ENCODE measurements around the gene KCNJ10.

The KCNJ10 gene

DNA sequence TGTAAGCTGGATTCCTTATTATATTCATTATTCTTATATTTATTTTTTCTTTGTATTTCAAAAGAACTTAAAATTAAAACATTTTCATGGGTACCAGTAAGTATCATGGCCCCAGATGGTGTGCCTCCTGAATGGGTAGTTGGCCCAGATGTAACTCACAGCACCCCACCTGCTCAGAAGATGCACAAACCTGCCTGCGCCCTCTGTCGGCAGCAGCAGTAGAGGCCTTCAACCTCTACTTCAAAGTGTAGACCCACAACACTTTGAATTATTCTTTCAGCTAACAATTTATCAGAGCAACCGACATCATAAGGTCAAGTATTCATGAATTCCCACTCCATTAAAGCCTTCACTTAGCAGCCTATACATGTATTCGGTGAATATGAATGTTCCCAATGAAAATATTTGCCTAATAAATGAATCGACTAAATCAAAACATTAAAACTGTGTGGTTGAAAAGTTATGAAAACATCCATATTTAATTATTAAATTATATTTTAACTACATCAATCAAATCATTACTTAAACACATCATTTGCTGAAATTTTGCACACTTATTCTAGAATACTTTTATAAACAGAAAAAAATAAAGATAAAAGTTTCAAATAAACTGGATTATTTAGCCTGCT lies 63.5 kb downstream of the KCNJ10 start:
- no peak overlapping the region for H3K4me3 ChIP-seq (ENCODE audit: low read depth in 1 of 2, low read length in 2 of 2)
- no peaks in the 10 kb centered on the region for H3K4me1 ChIP-seq (ENCODE audit: insufficient read depth, low read length)
- H3K4me2 ChIP-seq (ENCODE audit: insufficient read depth, low read length): no peak overlapping the region
- no peaks in the 10 kb centered on the region for H3K36me3 ChIP-seq (ENCODE audit: insufficient read depth, low read length)
- no peaks in the 10 kb centered on the region for H3K9me3 ChIP-seq (ENCODE audit: insufficient read depth, low read length, severe bottlenecking)
- DNase-seq: peak; percentile 71
- H3K27ac ChIP-seq (ENCODE audit: low read length): no peak overlapping the region
- TF ChIP-seq, protein P1, sequence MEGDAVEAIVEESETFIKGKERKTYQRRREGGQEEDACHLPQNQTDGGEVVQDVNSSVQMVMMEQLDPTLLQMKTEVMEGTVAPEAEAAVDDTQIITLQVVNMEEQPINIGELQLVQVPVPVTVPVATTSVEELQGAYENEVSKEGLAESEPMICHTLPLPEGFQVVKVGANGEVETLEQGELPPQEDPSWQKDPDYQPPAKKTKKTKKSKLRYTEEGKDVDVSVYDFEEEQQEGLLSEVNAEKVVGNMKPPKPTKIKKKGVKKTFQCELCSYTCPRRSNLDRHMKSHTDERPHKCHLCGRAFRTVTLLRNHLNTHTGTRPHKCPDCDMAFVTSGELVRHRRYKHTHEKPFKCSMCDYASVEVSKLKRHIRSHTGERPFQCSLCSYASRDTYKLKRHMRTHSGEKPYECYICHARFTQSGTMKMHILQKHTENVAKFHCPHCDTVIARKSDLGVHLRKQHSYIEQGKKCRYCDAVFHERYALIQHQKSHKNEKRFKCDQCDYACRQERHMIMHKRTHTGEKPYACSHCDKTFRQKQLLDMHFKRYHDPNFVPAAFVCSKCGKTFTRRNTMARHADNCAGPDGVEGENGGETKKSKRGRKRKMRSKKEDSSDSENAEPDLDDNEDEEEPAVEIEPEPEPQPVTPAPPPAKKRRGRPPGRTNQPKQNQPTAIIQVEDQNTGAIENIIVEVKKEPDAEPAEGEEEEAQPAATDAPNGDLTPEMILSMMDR (IDR thresholded peaks at IDR 0.05; ENCODE audit: borderline replicate concordance, extremely low read depth, low read length, poor library complexity, severe bottlenecking): peak; percentile 84
- TF ChIP-seq EZH2 (IDR thresholded peaks at IDR 0.05; ENCODE audit: borderline replicate concordance, low read depth, low read length, severe bottlenecking): no peak
- H3K27me3 ChIP-seq (ENCODE audit: insufficient read depth, low read length, poor library complexity): peaks cover 7% of the 10 kb centered on the region
- no peak overlapping the region for H2AFZ ChIP-seq (ENCODE audit: low read depth, low read length)
- peak; percentile 94 for ATAC-seq (ENCODE audit: insufficient read depth, low read depth)
- H3K9ac ChIP-seq (ENCODE audit: low read depth, low read length): no peak overlapping the region
- H4K20me1 ChIP-seq (ENCODE audit: insufficient read depth, low read length): no peaks in the 10 kb centered on the region
- no peaks in the 10 kb centered on the region for H3K79me2 ChIP-seq (ENCODE audit: insufficient read depth, low read length)

DNA sequence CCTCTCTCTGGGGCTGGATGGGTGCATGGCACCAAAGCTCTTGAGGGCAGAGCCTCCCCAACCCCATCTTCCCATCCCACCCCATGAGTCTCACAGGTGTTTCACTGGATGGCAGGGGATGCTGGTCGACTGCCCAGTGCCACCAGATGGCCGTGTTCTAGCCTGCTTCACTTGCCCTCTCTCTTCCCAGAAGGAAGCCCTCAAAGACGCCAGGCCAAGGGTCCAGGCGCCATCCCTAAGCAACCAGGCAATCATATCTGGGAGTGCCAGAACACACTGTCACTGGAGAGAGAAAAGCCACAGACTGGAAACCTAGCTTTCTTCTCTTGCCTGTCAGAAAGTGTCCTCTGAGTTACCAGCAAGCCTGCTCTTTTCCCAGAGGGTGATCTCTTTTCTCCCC lies 64.9 kb downstream of the KCNJ10 start:
- H4K20me1 ChIP-seq (ENCODE audit: insufficient read depth, low read length): no peaks in the 10 kb centered on the region
- no peak overlapping the region for H3K4me3 ChIP-seq (ENCODE audit: low read depth in 1 of 2, low read length in 2 of 2)
- H3K36me3 ChIP-seq (ENCODE audit: insufficient read depth, low read length): no peaks in the 10 kb centered on the region
- no peaks in the 10 kb centered on the region for H3K4me1 ChIP-seq (ENCODE audit: insufficient read depth, low read length)
- H3K79me2 ChIP-seq (ENCODE audit: insufficient read depth, low read length): no peaks in the 10 kb centered on the region
- DNase-seq (no peak), ATAC-seq (ENCODE audit: insufficient read depth, low read depth) (no peak)
- no peak overlapping the region for H2AFZ ChIP-seq (ENCODE audit: low read depth, low read length)
- H3K9ac ChIP-seq (ENCODE audit: low read depth, low read length): no peak overlapping the region
- no peak overlapping the region for H3K4me2 ChIP-seq (ENCODE audit: insufficient read depth, low read length)
- peaks cover 6% of the 10 kb centered on the region for H3K27me3 ChIP-seq (ENCODE audit: insufficient read depth, low read length, poor library complexity)
- TF ChIP-seq, protein P1 (IDR thresholded peaks at IDR 0.05; ENCODE audit: borderline replicate concordance, extremely low read depth, low read length, poor library complexity, severe bottlenecking): no peak
- no peak for TF ChIP-seq EZH2 (IDR thresholded peaks at IDR 0.05; ENCODE audit: borderline replicate concordance, low read depth, low read length, severe bottlenecking)
- H3K27ac ChIP-seq (ENCODE audit: low read length): no peak overlapping the region
- no peaks in the 10 kb centered on the region for H3K9me3 ChIP-seq (ENCODE audit: insufficient read depth, low read length, severe bottlenecking)

DNA sequence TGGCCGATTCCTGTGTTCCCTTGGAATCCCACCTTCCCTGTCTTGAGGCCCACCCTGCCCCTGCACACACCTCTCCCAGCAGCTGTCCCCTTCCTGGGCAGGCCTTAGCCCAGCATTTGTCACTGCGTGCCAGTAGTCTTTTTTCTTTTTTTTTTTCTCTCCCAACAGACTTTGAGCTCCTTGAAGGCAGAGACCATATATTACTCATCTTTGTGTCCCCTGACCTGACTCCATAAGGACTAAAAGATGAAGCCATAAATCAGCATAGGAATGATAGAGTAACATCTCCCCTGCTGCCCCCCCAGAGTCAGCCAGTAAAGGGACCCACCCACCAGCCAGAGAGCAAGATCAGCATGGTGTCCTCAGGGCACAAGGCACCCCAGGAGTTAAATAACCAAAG lies 65.5 kb downstream of the KCNJ10 start:
- Histone ChIP-seq H3K4me2 (ENCODE audit: insufficient read depth, low read length) (no peak overlapping the region), H3K9ac (ENCODE audit: low read depth, low read length) (no peak overlapping the region), H3K36me3 (ENCODE audit: insufficient read depth, low read length) (no peaks in the 10 kb centered on the region), H3K4me3 (ENCODE audit: low read depth in 1 of 2, low read length in 2 of 2) (no peak overlapping the region), H3K4me1 (ENCODE audit: insufficient read depth, low read length) (no peaks in the 10 kb centered on the region), H4K20me1 (ENCODE audit: insufficient read depth, low read length) (no peaks in the 10 kb centered on the region), H2AFZ (ENCODE audit: low read depth, low read length) (no peak overlapping the region), H3K27ac (ENCODE audit: low read length) (no peak overlapping the region), H3K79me2 (ENCODE audit: insufficient read depth, low read length) (no peaks in the 10 kb centered on the region), H3K27me3 (ENCODE audit: insufficient read depth, low read length, poor library complexity) (peaks cover 6% of the 10 kb centered on the region), H3K9me3 (ENCODE audit: insufficient read depth, low read length, severe bottlenecking) (no peaks in the 10 kb centered on the region)
- no peak for DNase-seq
- TF ChIP-seq EZH2 (IDR thresholded peaks at IDR 0.05; ENCODE audit: borderline replicate concordance, low read depth, low read length, severe bottlenecking): no peak
- TF ChIP-seq, protein P1 (IDR thresholded peaks at IDR 0.05; ENCODE audit: borderline replicate concordance, extremely low read depth, low read length, poor library complexity, severe bottlenecking): no peak
- ATAC-seq (ENCODE audit: insufficient read depth, low read depth): no peak
